NCI-H748 (cell line): ENCODE results near the gene ZDHHC9.

Experiments
- DNase-seq: peaks from one replicate; lab custom pipeline; 2025; ENCODE audit not compliant: unreplicated experiment; lab: John Stamatoyannopoulos, UW

ZDHHC9 gene

DNA sequence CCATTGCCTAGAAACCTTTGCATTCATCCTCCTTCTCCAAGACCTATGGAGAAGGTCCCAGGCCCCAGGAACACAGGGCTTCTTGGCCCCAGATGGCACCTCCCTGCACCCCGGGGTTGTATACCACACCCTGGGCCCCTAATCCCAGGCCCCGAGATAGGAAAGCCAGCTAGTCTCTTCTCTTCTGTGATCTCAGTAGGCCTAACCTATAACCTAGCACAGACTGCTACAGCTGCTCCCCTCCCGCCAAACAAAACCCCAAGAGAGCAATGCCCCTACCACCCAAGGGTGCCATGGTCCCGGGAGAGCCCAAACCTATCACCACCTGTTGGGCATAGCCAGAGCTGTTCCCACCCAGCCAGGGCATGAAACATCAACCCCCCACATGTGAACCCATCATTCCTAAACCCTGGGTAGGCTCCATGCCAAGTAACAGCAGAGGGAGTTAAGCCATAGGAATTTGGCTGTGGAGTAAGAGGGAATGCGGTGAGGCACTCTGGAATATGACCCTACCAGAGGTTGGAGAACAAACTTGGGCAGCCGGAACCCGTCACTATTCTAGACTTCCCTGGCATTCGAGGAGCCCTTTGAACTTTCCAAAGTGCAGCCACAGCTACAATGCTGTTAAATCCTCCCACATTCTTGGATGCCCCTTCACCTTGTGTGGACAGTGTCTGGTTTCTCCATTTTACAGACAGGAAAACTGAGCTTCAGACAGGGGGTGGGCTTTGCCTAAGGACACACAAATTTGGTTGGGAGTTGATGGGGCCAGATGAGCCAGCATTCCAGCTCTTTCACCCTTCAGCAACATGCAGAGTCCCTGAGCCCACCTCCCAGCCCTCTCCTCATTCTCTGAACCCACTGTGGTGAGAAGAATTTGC lies 74.9 kb downstream of the ZDHHC9 start:
- DNase-seq, result no peak

- DNase-seq, result no peak
Observed at GRCh38 chrX:129768186-129768585, 75.5 kb downstream of the ZDHHC9 start.

GRCh38 chrX:129763666-129764065 lies 80.0 kb downstream of the ZDHHC9 start:
- DNase-seq, result no peak

- DNase-seq, result no peak
Observed at GRCh38 chrX:129762448-129762847, 81.2 kb downstream of the ZDHHC9 start.

DNA sequence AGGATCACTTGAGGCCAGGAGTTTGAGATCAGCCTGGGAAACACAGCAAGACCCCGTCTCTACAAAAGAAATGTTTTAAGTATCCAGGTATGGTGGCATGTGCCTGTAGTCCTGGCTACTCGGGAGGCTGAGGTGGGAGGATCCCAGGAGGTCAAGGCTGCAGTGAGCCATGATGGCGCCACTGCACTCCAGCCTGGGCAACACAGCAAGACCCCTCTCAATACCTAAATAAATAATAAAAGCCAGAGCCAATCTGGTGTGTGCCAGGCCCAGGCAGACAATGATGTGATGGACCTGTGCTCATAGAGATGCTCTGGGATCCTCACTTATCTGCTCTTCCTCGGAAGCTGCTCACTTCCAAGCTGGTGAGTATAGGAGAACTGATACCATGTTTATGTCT lies 82.1 kb downstream of the ZDHHC9 start:
- DNase-seq, result no peak

DNA sequence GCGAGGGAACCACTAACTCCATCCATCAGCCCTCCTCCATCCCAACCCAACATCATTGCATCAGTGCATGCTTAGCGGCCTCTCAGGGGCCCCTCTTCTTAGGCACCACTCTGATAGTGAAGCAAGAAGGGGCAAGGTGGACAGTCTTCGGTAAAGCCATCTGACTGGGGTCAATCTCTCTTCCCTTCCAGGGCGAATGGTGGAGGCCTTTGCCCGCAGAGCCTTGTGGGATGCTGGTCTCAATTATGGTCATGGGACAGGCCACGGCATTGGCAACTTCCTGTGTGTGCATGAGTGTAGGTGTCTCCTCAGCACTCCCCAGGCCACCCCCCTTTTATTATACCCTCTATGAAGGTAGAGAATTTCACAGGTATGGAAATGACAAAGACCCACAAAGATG lies 82.7 kb downstream of the ZDHHC9 start:
- DNase-seq, result no peak

- no peak for DNase-seq
Observed at GRCh38 chrX:129760155-129760554, 83.5 kb downstream of the ZDHHC9 start.

DNA sequence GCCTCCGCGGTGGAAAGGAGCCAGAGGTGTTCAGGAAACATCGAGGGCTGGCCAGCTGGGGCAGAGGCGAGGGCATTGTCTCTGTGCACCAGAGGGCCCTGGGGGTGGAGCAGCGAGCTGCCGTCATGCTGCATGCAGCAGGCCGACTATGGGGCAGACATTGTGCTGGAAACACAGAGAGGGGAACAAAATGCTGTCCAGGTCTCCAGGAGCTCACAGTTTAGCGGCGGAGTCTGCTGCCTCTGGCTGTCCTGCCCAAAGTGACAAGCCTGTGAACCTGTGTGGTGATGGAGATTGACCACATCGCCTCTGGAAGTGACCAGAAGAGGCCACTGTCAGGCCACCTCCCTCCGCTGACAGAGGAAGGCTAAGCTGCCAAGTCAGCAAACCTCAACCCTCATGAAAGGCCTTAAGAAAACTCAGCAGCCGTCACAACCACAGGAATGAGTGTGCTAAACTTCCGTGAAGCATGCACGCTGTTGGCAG lies 84.1 kb downstream of the ZDHHC9 start:
- DNase-seq, result no peak

- no peak for DNase-seq
Observed at GRCh38 chrX:129755779-129756650, 87.7 kb downstream of the ZDHHC9 start.

GRCh38 chrX:129754056-129755024 lies 89.3 kb downstream of the ZDHHC9 start:
- no peak for DNase-seq
